GM18508 (cell line): ENCODE measurements around the gene RPGRIP1L.

Experiments
- ATAC-seq: cut with Tn5 transposase; IDR thresholded peaks from one replicate; pipeline ENCODE4 v1.9.1; 2021; ENCODE audit warnings: moderate number of reproducible peaks; ENCODE audit not compliant: insufficient read depth, unreplicated experiment

RPGRIP1L gene

GRCh38 chr16:53703590-53704444, at the start of gene RPGRIP1L, which contains the start of gene FTO:
RPGRIP1L (minus strand) TSS chr16:53703859; CDS start chr16:53700723, 3,136 bp downstream.
FTO (plus strand) TSS chr16:53704156.
- peak; percentile 97 for ATAC-seq

- no peak for ATAC-seq
Observed at GRCh38 chr16:53753431-53753830, 49.8 kb upstream of the RPGRIP1L start.

DNA sequence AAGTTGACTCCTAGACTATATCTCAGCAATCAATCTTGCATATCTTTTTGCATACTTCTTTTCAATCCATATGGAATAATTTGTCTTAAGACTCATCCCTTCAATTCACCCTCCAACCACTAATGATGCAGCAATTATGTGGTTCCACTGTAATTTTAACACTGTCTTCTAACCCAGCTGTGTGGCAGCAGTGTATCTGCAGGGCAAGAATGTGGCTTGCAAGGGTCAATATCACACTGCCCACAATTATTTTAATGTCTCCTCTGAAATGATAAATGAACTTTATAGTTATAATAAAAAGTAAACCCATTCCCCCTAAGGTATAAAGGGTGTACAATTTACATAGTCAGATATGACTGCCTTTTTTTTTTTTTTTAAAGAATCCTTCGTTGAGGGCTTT, 48.9 kb upstream of the RPGRIP1L start:
- ATAC-seq: no peak

DNA sequence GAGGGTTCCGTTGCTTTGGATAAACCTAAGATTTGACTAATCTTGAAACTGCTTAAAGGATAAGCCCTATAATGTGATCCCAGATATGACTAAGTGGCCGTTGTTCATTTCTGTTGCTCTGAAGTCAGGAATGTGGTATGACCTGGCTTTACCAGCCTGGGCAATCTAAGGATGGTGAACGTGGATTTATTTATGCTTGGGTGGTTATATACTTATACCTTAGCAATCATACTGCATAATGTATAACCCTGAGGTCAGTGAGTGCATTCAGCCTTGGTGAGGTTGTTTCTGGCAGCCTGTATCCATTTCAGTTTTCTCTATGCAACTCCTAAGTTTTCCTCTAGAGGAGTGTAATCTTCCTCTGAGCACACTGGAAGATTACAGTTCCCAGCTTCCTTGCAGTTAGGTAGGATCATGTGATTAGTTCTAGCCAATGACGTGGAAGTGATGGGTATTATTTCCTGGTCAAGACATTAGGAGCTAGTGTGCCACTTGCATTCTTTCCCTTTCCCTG, 42.2 kb upstream of the RPGRIP1L start:
- no peak for ATAC-seq

- ATAC-seq: no peak
Observed at GRCh38 chr16:53745086-53745485, 41.4 kb upstream of the RPGRIP1L start.

DNA sequence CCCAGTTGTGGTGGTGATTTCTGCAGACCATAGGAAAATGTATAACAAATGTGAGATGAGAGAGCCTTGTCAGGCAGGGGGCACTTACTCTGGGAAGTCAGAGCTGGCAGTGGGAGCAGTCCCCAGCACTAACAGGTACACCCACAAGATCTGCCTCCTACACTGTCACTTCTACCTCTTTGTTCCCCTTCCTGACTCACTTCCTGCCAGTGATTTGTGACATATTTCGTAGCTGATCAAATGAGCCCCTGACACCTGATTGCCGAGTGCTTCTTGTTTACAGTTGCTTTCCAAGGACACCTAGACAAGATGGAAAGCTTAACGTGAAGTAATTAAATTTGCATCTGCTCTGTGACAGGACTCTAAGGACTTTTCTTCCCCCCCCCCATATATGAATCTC, 40.8 kb upstream of the RPGRIP1L start:
- no peak for ATAC-seq

DNA sequence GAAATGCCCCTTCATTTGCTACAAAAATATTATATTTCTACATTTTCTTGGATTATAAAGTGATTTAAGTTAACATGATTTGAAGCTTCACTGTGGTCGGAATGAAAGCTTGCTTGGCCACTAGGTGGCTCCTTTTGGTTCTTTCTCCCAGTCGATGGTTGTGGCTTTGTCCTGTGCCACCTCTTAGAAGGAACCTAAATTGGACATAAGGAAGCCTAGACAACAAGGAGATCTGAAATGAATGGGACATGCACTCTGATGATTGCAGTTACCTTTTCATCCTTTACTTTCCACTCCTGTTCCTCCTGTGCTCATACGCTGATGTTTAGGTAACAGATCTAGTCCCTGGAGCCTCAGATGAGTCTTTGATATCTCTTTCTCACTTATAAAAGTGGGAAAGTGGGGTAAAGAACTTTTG, 39.5 kb upstream of the RPGRIP1L start:
- no peak for ATAC-seq

GRCh38 chr16:53741546-53741945, 37.9 kb upstream of the RPGRIP1L start:
- no peak for ATAC-seq

GRCh38 chr16:53740933-53741531, 37.4 kb upstream of the RPGRIP1L start:
- no peak for ATAC-seq

GRCh38 chr16:53740476-53740875, 36.8 kb upstream of the RPGRIP1L start:
- ATAC-seq: no peak

- no peak for ATAC-seq
Observed at GRCh38 chr16:53737552-53737951, 33.9 kb upstream of the RPGRIP1L start.

GRCh38 chr16:53736297-53736696, 32.6 kb upstream of the RPGRIP1L start:
- ATAC-seq: no peak

- ATAC-seq: no peak
Observed at GRCh38 chr16:53734908-53735307, 31.2 kb upstream of the RPGRIP1L start.

DNA sequence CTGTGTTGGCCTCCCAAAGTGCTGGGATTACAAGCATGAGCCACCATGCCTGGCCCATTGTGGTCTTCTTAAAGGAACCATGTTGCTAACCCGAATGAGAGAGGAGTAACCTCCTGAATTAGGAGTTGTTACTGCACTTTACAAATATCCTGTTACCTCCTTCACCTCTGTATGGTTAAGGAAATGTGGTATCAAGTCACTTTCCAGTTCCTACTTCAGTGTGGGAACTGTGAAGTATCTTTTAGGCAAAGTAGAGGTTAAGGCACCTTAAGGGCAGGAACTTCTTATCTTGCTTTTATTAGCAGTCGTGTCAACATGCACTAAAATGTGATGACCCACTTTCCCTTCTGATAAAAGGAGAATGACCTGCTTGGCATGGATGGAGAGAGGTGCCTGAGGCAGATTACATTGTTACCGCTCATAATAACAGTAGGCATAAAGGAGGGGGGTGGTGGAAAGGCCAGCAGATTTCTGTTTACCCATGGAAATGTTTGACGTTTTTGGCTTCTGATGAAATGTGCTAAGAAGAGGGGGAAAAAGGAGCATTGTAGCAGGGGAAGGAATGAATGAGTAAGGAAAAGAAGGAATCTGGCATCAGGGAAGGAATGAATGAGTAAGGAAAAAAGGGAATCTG, 28.8 kb upstream of the RPGRIP1L start:
- ATAC-seq: no peak

GRCh38 chr16:53730693-53731092, 27.0 kb upstream of the RPGRIP1L start:
- ATAC-seq: no peak

DNA sequence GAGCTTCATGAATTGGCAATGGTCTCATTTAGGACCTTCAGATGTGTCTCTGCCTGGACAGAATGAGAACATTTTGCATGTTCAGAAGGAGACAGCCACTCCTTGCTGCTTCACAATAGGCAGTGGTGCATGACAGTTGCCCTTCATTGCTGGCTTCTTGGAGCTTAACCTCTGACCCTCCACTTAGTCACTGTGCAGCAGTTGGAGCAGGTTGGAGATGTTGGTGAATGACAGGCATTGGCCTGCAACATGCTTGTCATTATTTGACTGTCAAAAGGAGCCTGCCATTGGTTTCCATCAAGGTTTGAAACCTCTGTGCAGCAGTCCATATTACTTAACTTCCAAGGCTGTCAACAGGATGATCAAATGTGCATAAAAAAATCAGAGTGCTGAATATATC, 23.0 kb upstream of the RPGRIP1L start:
- no peak for ATAC-seq

DNA sequence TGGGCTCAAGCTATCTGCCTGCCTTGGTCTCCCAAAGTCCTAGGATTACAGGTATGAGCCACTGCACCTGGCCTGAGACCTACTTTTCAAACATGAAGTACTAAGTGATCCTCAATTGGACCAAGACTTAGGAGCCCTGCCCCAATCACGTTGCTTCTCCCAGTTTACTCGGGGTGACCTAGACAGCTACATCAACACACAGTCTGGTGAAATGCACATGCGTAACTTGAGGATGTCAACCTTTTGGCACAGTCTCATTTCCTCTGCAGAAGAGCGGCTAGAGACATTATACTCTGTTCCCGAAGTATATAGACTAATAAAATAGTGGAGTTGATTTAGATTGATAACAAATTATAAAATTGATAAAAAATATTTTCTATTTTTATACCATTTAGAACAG, 17.4 kb upstream of the RPGRIP1L start:
- no peak for ATAC-seq

GRCh38 chr16:53717577-53717976, 13.9 kb upstream of the RPGRIP1L start:
- ATAC-seq: no peak

GRCh38 chr16:53715023-53715384, 11.3 kb upstream of the RPGRIP1L start:
- ATAC-seq: no peak

DNA sequence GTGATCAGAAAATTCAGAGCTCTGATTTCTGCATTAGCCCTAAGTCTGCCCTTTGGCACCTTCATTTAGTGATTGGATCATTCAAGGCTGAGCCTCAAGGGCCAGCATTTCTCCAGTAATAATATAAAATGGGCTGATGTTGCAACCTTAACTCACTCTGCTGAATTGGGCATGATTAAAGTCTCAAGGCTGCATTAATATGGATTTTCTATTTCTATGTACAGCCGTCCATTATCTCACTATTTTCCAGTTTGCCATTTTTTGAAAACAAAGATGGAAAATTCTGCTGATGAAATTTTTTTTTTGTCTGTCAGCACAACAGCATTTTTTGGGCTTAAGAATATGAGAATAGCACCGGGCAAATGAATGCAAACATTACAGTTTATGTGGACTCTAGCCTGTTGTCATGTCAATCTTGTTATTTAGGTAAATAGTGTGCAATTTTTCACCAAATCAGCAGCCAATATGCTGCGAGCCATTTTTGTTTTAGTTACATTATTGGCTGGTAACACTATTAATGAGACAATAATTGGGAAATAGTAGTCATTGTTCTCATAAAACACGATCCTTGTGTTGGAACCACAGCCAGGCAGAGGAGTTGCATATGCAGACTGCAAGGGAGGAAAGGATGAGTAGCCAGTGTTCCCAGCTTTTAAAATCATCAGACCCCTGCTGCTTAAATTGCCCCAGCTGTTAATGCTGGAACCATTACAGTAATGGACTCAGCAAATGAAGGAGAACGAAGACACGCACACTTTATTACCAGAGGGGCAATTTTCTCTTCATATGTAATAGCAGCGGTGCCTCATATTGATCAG, 10.8 kb upstream of the RPGRIP1L start:
- no peak for ATAC-seq
